Measurements from ENCODE around the gene HAS3. TPM values are rescaled to one million over a fixed set of nuclear protein-coding genes. Genes with fewer than 3 reads are reported as not detected.

HAS3 gene
- total RNA-seq, 1 donor from 2014 or later = 0.67 TPM

Other genes with a start within 250 kb of the HAS3 start
- gene CHTF8, start 26.9 kb downstream of the HAS3 start, total RNA-seq = 51.7 TPM
- 32.3 TPM for gene UTP4, start 27.0 kb downstream of the HAS3 start, total RNA-seq
- gene SNTB2, start 81.5 kb downstream of the HAS3 start, total RNA-seq = 10.4 TPM
- 30.3 TPM for gene VPS4A, start 205.7 kb downstream of the HAS3 start, total RNA-seq
- gene PDF, start 224.9 kb downstream of the HAS3 start, total RNA-seq = 7.2 TPM
- gene COG8, start 233.9 kb downstream of the HAS3 start, total RNA-seq = 25.9 TPM
- 8.0 TPM for gene NIP7, start 234.1 kb downstream of the HAS3 start, total RNA-seq
- not detected for gene TMED6, start 246.1 kb downstream of the HAS3 start, total RNA-seq